Neuronal stem cell (in vitro differentiated cells): ENCODE data around the gene PRODH2.
A peak's percentile ranks its signal among the peaks of the same experiment; 100 is the strongest.

ENCODE experiments used
- DNase-seq: peaks from one replicate; pipeline ENCODE4 v3.0.0-alpha.2; 2013; ENCODE audit warnings: low spot score
- H2AFZ ChIP-seq: one replicate; pipeline ENCODE4 v1.6.1; 2013; ENCODE audit warnings: mild to moderate bottlenecking, low read length, inconsistent platforms
- H2AK5ac ChIP-seq: 2 replicates; pipeline ENCODE4 v1.6.1; 2013; ENCODE audit warnings: low read depth, mild to moderate bottlenecking, inconsistent platforms, low read length, moderate library complexity, mixed read lengths
- H2BK120ac ChIP-seq: 2 replicates; pipeline ENCODE4 v1.6.1; 2013; ENCODE audit warnings: low read depth, mild to moderate bottlenecking, inconsistent platforms, low read length, moderate library complexity, mixed read lengths
- H2BK12ac ChIP-seq: one replicate; pipeline ENCODE4 v1.6.1; 2013; ENCODE audit warnings: low read length, inconsistent platforms
- H2BK15ac ChIP-seq: 2 replicates; pipeline ENCODE4 v1.6.1; 2013; ENCODE audit warnings: mild to moderate bottlenecking, low read length, inconsistent platforms, mixed read lengths
- H2BK5ac ChIP-seq: one replicate; pipeline ENCODE4 v1.6.1; 2013; ENCODE audit warnings: inconsistent platforms, mild to moderate bottlenecking, low read length, moderate library complexity
- H3K14ac ChIP-seq: one replicate; pipeline ENCODE4 v1.6.1; 2013; ENCODE audit warnings: low read length, inconsistent platforms
- H3K18ac ChIP-seq: 2 replicates; pipeline ENCODE4 v1.6.1; 2013; ENCODE audit warnings: low read length, inconsistent platforms
- H3K23ac ChIP-seq: 2 replicates; pipeline ENCODE4 v1.6.1; 2013; ENCODE audit warnings: low read depth, mild to moderate bottlenecking, mixed read lengths, low read length, inconsistent platforms; ENCODE audit not compliant: poor library complexity
- H3K27ac ChIP-seq: replicated peaks from 3 replicates; pipeline ENCODE4 v1.5.1; 2013; ENCODE audit warnings: low read length, inconsistent platforms
- H3K27me3 ChIP-seq, 3 experiments: 2 replicates each; pipeline ENCODE4 v1.6.1; 2013; ENCODE audit warnings: low read length in 3 of 3, mild to moderate bottlenecking in 2 of 3, inconsistent platforms in 1 of 3, low read depth in 1 of 3, mixed read lengths in 1 of 3, moderate library complexity in 1 of 3; ENCODE audit not compliant: control insufficient read depth in 3 of 3, insufficient read depth in 3 of 3
- H3K36me3 ChIP-seq, 2 donors: replicated peaks in 1 of 2; 2 replicates each; pipeline ENCODE4 v1.6.1; 2013; ENCODE audit warnings: low read length in 2 of 2; ENCODE audit not compliant: control insufficient read depth in 2 of 2, insufficient read depth in 2 of 2
- H3K4ac ChIP-seq: 2 replicates; pipeline ENCODE4 v1.6.1; 2013; ENCODE audit warnings: inconsistent platforms, mild to moderate bottlenecking, low read length, moderate library complexity
- H3K4me1 ChIP-seq, 2 donors: 1 replicate in 1 of 2; 2 replicates in 1 of 2; pipeline ENCODE4 v1.6.1; 2013; ENCODE audit warnings: low read length in 2 of 2, low read depth in 1 of 2; ENCODE audit not compliant: control insufficient read depth in 2 of 2, insufficient read depth in 1 of 2
- H3K4me2 ChIP-seq: one replicate; pipeline ENCODE4 v1.6.1; 2013; ENCODE audit warnings: mild to moderate bottlenecking, low read length, inconsistent platforms; ENCODE audit not compliant: insufficient read depth, poor library complexity, severe bottlenecking
- H3K4me3 ChIP-seq, 2 donors: 2 replicates each; pipeline ENCODE4 v1.5.1; 2013; ENCODE audit warnings: low read length in 2 of 2, mild to moderate bottlenecking in 2 of 2, inconsistent platforms in 1 of 2, moderate library complexity in 1 of 2
- H3K79me1 ChIP-seq: one replicate; pipeline ENCODE4 v1.6.1; 2013; ENCODE audit warnings: low read depth, mild to moderate bottlenecking, inconsistent platforms, low read length, moderate library complexity
- H3K9ac ChIP-seq: one replicate; pipeline ENCODE4 v1.6.1; 2013; ENCODE audit warnings: mild to moderate bottlenecking, low read depth, low read length, inconsistent platforms; ENCODE audit not compliant: poor library complexity
- H3K9me3 ChIP-seq, 2 donors: replicated peaks in 1 of 2; 2 replicates each; pipeline versions ENCODE3 to v1.6.1; 2013; ENCODE audit warnings: low read length in 2 of 2, mild to moderate bottlenecking in 2 of 2, inconsistent platforms in 1 of 2, low read depth in 1 of 2, mixed read lengths in 1 of 2, moderate library complexity in 1 of 2; ENCODE audit not compliant: control insufficient read depth in 2 of 2, insufficient read depth in 1 of 2
- H4K8ac ChIP-seq: one replicate; pipeline ENCODE4 v1.6.1; 2013; ENCODE audit warnings: low read depth, mild to moderate bottlenecking, inconsistent platforms, low read length, moderate library complexity
- H4K91ac ChIP-seq: one replicate; pipeline ENCODE4 v1.6.1; 2013; ENCODE audit warnings: low read length, low read depth, mild to moderate bottlenecking, inconsistent platforms; ENCODE audit not compliant: poor library complexity
- WGBS, 2 donors: extraction: QIAGEN DNeasy Blood & Tissue Kit; methylation state at CpG; one replicate each; pipeline ENCODE4 v1.1.7; 2013; ENCODE audit warnings: missing lambda C conversion rate in 2 of 2, mixed read lengths in 1 of 2; ENCODE audit not compliant: insufficient read length in 2 of 2, insufficient replicate concordance in 1 of 2; ENCODE audit errors: extremely low coverage in 2 of 2; 5-methylcytosine and 5-hydroxymethylcytosine counted together

PRODH2 gene

GRCh38 chr19:35791814-35792279 is 20.8 kb downstream of the PRODH2 start:
- no peak overlapping the region for H3K14ac ChIP-seq
- H3K4me1 ChIP-seq, result peaks cover 0 to under 1% of the 10 kb centered on the region in 2 donors
- no peak overlapping the region for H2BK12ac ChIP-seq
- DNase-seq, result no peak
- peak overlapping the region; percentile 43 for H3K23ac ChIP-seq
- H4K8ac ChIP-seq, result no peak overlapping the region
- H4K91ac ChIP-seq, result no peak overlapping the region
- no peak overlapping the region for H3K4me3 ChIP-seq
- H3K4ac ChIP-seq, result no peak overlapping the region
- no peak overlapping the region for H2AFZ ChIP-seq
- peak overlapping the region; percentile 96 for H2AK5ac ChIP-seq
- peak overlapping the region; percentile 80 for H3K18ac ChIP-seq
- H3K79me1 ChIP-seq, result peaks cover 1% of the 10 kb centered on the region
- H3K9me3 ChIP-seq, result no peaks in the 10 kb centered on the region
- H3K27me3 ChIP-seq, result peaks cover 3 to 22% (median 10%) of the 10 kb centered on the region in 3 experiments
- no peak overlapping the region for H3K27ac ChIP-seq
- no CpG with 5 or more reads among the region's 9 CpGs for WGBS, 2 donors
- peak overlapping the region; percentile 10 for H2BK5ac ChIP-seq
- peaks cover 0 to 8% of the 10 kb centered on the region in 2 donors for H3K36me3 ChIP-seq
- H3K4me2 ChIP-seq, result no peak overlapping the region
- no peak overlapping the region for H2BK120ac ChIP-seq
- H3K9ac ChIP-seq, result peak overlapping the region; percentile 21
- no peak overlapping the region for H2BK15ac ChIP-seq

GRCh38 chr19:35790981-35791813 is 21.4 kb downstream of the PRODH2 start:
- Histone ChIP-seq H2BK12ac (peak overlapping the region; percentile 73), H3K14ac (peak overlapping the region; percentile 89), H4K8ac (no peak overlapping the region), H3K9me3 (no peaks in the 10 kb centered on the region), H3K27me3 (peaks cover 0 to 16% (median 4%) of the 10 kb centered on the region in 3 experiments), H2BK120ac (no peak overlapping the region), H2AK5ac (peak overlapping the region; percentile 96), H3K4me1 (no peaks in the 10 kb centered on the region), H3K79me1 (peaks cover 1% of the 10 kb centered on the region), H2BK15ac (no peak overlapping the region), H3K9ac (peak overlapping the region; percentile 86), H3K4ac (no peak overlapping the region), H3K4me3 (peak overlapping the region in 1 of 2 donors; percentile 35), H4K91ac (no peak overlapping the region), H3K18ac (peak overlapping the region; percentile 70), H2BK5ac (peak overlapping the region; percentile 10), H2AFZ (no peak overlapping the region), H3K36me3 (peaks cover 2 to 13% of the 10 kb centered on the region in 2 donors), H3K4me2 (no peak overlapping the region), H3K23ac (peak overlapping the region; percentile 89), H3K27ac (no peak overlapping the region)
- no CpG with 5 or more reads among the region's 20 CpGs for WGBS, 2 donors
- DNase-seq, result no peak

GRCh38 chr19:35789978-35790944 is 22.4 kb downstream of the PRODH2 start:
- Histone ChIP-seq H3K4ac (no peak overlapping the region), H4K8ac (no peak overlapping the region), H2BK12ac (peak overlapping the region; percentile 73), H3K4me1 (no peaks in the 10 kb centered on the region), H2BK120ac (no peak overlapping the region), H3K27me3 (peaks cover 0 to 10% (median 0%) of the 10 kb centered on the region in 3 experiments), H3K9me3 (no peaks in the 10 kb centered on the region), H3K18ac (no peak overlapping the region), H4K91ac (no peak overlapping the region), H3K27ac (no peak overlapping the region), H3K9ac (peak overlapping the region; percentile 86), H2AK5ac (peak overlapping the region; percentile 63), H3K36me3 (peaks cover 6 to 22% of the 10 kb centered on the region in 2 donors), H3K79me1 (peaks cover 1% of the 10 kb centered on the region), H3K23ac (peak overlapping the region; percentile 89), H2AFZ (no peak overlapping the region), H3K14ac (peak overlapping the region; percentile 89), H3K4me3 (peak overlapping the region in 1 of 2 donors; percentile 35), H2BK5ac (no peak overlapping the region), H3K4me2 (no peak overlapping the region), H2BK15ac (no peak overlapping the region)
- no CpG with 5 or more reads among the region's 19 CpGs for WGBS, 2 donors
- no peak for DNase-seq
